ENCODE results near the gene CIDEB. TPM values are rescaled to one million over a fixed set of nuclear protein-coding genes. Genes with fewer than 3 reads are reported as not detected.

Gene CIDEB
- total and polyA plus RNA-seq, 2 of the 4 experiments (the other 2 are of a cell fraction) = under 0.01 to 0.19 TPM

DNA sequence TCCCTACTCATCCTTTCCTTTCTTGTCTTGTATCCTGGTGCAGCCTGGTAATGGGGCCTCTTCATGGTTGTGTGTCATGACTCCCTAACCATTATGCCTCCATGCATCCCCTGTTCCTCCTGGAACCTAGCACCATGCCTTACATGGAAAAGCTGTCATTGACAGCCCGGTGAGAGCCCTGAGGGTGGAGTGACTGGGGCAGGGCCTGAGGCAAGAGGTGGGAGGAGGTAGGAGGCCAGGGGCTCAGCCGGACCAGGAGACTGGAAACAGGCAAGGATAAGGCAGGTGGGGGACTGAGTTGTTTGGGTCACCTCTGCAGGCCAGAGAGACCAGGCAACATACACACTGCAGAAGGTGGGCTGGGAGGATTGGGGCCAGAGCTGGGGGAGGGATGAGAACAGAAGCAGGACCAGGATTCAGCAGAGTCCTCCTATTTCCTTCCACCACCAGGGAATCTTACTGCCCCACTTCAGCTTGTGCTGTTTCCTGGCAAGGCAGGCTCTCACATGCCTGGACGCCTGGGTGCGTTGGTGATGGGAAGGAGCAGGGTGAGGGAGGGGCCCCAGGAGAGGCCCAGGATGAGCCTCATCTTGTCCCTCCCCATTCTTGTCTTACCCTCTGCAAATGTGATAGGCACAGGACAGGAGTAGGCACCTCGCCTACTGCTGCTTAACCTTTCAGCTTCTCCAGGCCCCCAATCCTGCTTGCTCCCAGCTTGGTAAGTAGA lies 1.9 kb upstream of the CIDEB start, which contains the start of gene LTB4R2 (continued):
- TF ChIP-seq CHD1 (IDR thresholded peaks at IDR 0.05; ENCODE audit: low read depth, low read length) (no peak), MAFK (IDR thresholded peaks at IDR 0.05; ENCODE audit: low read depth, low read length) (no peak)

DNA sequence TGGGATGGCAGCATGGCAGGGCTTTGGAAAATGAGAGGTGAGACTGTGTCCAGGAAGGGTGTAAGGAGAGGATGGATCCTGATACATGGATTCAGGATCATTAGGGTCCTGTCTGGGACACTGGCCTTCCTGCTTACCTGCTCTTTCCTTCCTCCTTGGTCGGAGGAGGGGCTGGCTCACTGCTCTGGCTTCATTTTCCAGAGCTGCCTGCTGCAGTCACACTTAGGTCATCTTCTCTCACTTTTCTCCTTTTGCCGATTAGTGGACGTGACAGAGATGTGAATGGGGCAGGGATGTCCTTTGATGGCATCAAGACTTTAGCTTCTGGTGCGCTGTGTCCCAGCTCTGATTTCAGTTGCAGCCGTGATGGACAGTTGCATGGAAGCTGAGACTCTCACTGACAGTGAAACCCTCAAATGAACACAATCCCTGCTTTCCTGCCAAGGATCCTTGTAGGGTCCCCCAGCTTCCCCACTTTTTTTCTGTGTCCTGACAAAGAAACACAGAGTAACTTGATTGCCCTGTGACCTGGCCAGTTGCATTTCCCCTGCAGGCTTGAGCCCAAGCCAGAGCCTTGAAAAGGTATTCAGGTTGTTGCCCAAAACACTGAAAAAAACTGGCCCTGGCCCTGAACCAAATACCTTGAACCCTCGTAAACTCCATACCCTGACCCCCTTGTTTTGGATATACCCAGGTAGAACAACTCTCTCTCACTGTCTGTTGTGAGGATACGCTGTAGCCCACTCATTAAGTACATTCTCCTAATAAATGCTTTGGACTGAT lies 756 bp upstream of the CIDEB start:
- dilution Hi-C loops (cut with HindIII; ENCODE audit: low sequenced_read_pairs, unreplicated experiment) = no loop called here
- 94% methylated on average over 2 of the region's 7 CpGs; no CpG with 5 or more reads in 1 of the 2 experiments for WGBS, 2 experiments (ENCODE audit: extremely low coverage in 2 of 2, insufficient read length in 1 of 2)
- TF ChIP-seq CEBPB (IDR thresholded peaks at IDR 0.05; ENCODE audit: low read depth, low read length) (no peak), MAFK (IDR thresholded peaks at IDR 0.05; ENCODE audit: low read depth, low read length) (no peak), RCOR1 (IDR thresholded peaks at IDR 0.05; ENCODE audit: insufficient replicate concordance, low read length) (no peak), FOS (IDR thresholded peaks at IDR 0.05; ENCODE audit: low read depth, low read length) (no peak), POLR2A (IDR thresholded peaks at IDR 0.05; ENCODE audit: low read depth, low read length) (no peak), MXI1 (IDR thresholded peaks at IDR 0.05; ENCODE audit: borderline replicate concordance, low read depth, low read length) (no peak), SMC3 (IDR thresholded peaks at IDR 0.05; ENCODE audit: low read depth, low read length) (no peak), MAZ (IDR thresholded peaks at IDR 0.05; ENCODE audit: borderline replicate concordance, low read depth, low read length) (no peak), RFX5 (IDR thresholded peaks at IDR 0.05; ENCODE audit: low read depth, low read length) (no peak), CHD1 (IDR thresholded peaks at IDR 0.05; ENCODE audit: low read depth, low read length) (no peak)
- TF ChIP-seq, protein P1, sequence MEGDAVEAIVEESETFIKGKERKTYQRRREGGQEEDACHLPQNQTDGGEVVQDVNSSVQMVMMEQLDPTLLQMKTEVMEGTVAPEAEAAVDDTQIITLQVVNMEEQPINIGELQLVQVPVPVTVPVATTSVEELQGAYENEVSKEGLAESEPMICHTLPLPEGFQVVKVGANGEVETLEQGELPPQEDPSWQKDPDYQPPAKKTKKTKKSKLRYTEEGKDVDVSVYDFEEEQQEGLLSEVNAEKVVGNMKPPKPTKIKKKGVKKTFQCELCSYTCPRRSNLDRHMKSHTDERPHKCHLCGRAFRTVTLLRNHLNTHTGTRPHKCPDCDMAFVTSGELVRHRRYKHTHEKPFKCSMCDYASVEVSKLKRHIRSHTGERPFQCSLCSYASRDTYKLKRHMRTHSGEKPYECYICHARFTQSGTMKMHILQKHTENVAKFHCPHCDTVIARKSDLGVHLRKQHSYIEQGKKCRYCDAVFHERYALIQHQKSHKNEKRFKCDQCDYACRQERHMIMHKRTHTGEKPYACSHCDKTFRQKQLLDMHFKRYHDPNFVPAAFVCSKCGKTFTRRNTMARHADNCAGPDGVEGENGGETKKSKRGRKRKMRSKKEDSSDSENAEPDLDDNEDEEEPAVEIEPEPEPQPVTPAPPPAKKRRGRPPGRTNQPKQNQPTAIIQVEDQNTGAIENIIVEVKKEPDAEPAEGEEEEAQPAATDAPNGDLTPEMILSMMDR (conservative IDR thresholded peaks at IDR 0.05; ENCODE audit: low read depth, low read length) = no peak
- TF ChIP-seq, protein P2, sequence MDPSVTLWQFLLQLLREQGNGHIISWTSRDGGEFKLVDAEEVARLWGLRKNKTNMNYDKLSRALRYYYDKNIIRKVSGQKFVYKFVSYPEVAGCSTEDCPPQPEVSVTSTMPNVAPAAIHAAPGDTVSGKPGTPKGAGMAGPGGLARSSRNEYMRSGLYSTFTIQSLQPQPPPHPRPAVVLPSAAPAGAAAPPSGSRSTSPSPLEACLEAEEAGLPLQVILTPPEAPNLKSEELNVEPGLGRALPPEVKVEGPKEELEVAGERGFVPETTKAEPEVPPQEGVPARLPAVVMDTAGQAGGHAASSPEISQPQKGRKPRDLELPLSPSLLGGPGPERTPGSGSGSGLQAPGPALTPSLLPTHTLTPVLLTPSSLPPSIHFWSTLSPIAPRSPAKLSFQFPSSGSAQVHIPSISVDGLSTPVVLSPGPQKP (IDR thresholded peaks at IDR 0.05; ENCODE audit: borderline replicate concordance, low read depth, low read length) = no peak

More for the DNA sequence above, 756 bp upstream of the CIDEB start:
- Histone ChIP-seq H4K8ac (ENCODE audit: low read depth in 2 of 2, low read length in 2 of 2) (no peak overlapping the region), H2AFZ (replicated peaks; ENCODE audit: low read length, poor library complexity) (no peak overlapping the region), H2BK120ac (ENCODE audit: low read depth, low read length) (no peak overlapping the region), H3K4me2 (ENCODE audit: low read depth, low read length) (no peak overlapping the region), H2BK5ac (ENCODE audit: low read depth, low read length, poor library complexity, severe bottlenecking) (no peak overlapping the region), H2BK15ac (ENCODE audit: low read depth, low read length) (no peak overlapping the region), H2AK5ac (ENCODE audit: low read depth, low read length) (no peak overlapping the region), H3K4ac (ENCODE audit: low read depth, low read length) (no peak overlapping the region), H3K36me3 (ENCODE audit: control insufficient read depth, insufficient read depth, low read length) (peaks cover 30% of the 10 kb centered on the region), H3K14ac (replicated peaks; ENCODE audit: low read depth, low read length) (no peak overlapping the region), H4K20me1 (ENCODE audit: insufficient read depth, low read length) (peaks cover 8% of the 10 kb centered on the region; the same call in 1 of the 2 replicates), H2BK20ac (ENCODE audit: low read depth, low read length) (no peak overlapping the region), H3K27me3 (ENCODE audit: control insufficient read depth, insufficient read depth, low read length) (no peaks in the 10 kb centered on the region), H3K56ac (ENCODE audit: extremely low read depth, insufficient read depth, low read length) (no peak overlapping the region), H3K9ac (ENCODE audit: low read depth, low read length) (no peak overlapping the region), H3K9me1 (ENCODE audit: insufficient read depth, low read length) (peaks cover 5% of the 10 kb centered on the region; the same call in 1 of the 2 replicates), H3K18ac (ENCODE audit: low read depth, low read length) (no peak overlapping the region), H2AK9ac (replicated peaks; ENCODE audit: low read depth, low read length, poor library complexity) (no peak overlapping the region), H3K27ac (ENCODE audit: insufficient read depth, low read length) (no peak overlapping the region), H3K4me3 (ENCODE audit: insufficient read depth, low read depth, low read length) (no peak overlapping the region), H3K9me3 (ENCODE audit: control insufficient read depth, insufficient read depth, low read length) (no peaks in the 10 kb centered on the region), H3K23ac (ENCODE audit: low read depth, low read length) (no peak overlapping the region), H4K91ac (ENCODE audit: insufficient read depth, low read depth, low read length) (no peak overlapping the region), H3K4me1 (ENCODE audit: control insufficient read depth, insufficient read depth, low read length) (peaks cover 10% of the 10 kb centered on the region; the same call in 1 of the 2 replicates), H3K79me1 (ENCODE audit: low read depth in 1 of 2, low read length in 2 of 2) (peaks cover 3 to 8% of the 10 kb centered on the region in 2 experiments; a peak in 1 of 4 replicates), H4K5ac (ENCODE audit: low read depth, low read length) (no peak overlapping the region)
- CTCF ChIA-PET = interaction anchor here (0.6 to 4.1 kb wide), 14 partner anchors 9 to 250 kb away, joined by 3 to 20 read pairs (median 4); partner anchors contain the start of genes DHRS1, NOP9 and TINF2
- no TSS peak for BruUV-seq (replicated peaks)
- POLR2A ChIA-PET (ENCODE audit: unreplicated experiment) = no interaction called here
- ATAC-seq (ENCODE audit: low read depth) (no peak), DNase-seq (no peak)
- in situ Hi-C loops (cut with MboI; ENCODE audit: low sequenced_read_pairs) (no loop called here), intact Hi-C loops (cut with micrococcal nuclease) (no loop called here)
